Neural cell (in vitro differentiated cells): ENCODE data around the gene SHMT1. TPM values are rescaled to one million over a fixed set of nuclear protein-coding genes. Genes with fewer than 3 reads are reported as not detected.

Experiments
- H2AFZ ChIP-seq: fragments of 200-600, 300-800 bp; sonication (generic), shearing (Covaris generic); 2 replicates; pipeline ENCODE4 v1.6.0; 2014; ENCODE audit warnings: low read depth, mild to moderate bottlenecking, antibody characterized with exemption, low read length, moderate library complexity
- H3F3A ChIP-seq: fragments of 200-600 bp; shearing (Covaris generic); 2 replicates; pipeline ENCODE4 v1.6.1; 2016; ENCODE audit warnings: mild to moderate bottlenecking, moderate library complexity, mixed read lengths, antibody characterized with exemption, low read length; ENCODE audit not compliant: insufficient read depth, poor library complexity, severe bottlenecking
- H3K27ac ChIP-seq: fragments of 200-600, 300-800 bp; sonication (generic), shearing (Covaris generic); 2 replicates; pipeline ENCODE4 v1.5.1; 2014; ENCODE audit warnings: mild to moderate bottlenecking, low read length, moderate library complexity
- H3K27me3 ChIP-seq: fragments of 300-800, 200-600 bp; sonication (generic), shearing (Covaris generic); 2 replicates; pipeline ENCODE4 v1.6.0; 2014; ENCODE audit warnings: mild to moderate bottlenecking, low read depth, low read length, moderate library complexity; ENCODE audit not compliant: insufficient read depth
- H3K36me3 ChIP-seq: fragments of 300-800, 200-600 bp; sonication (generic), shearing (Covaris generic); 2 replicates; pipeline ENCODE4 v1.5.1; 2014; ENCODE audit warnings: mild to moderate bottlenecking, antibody characterized with exemption, low read length, moderate library complexity; ENCODE audit not compliant: insufficient read depth
- H3K4me2 ChIP-seq: fragments of 300-800, 200-600 bp; sonication (generic), shearing (Covaris generic); 2 replicates; pipeline ENCODE4 v1.6.0; 2014; ENCODE audit warnings: mild to moderate bottlenecking, low read length
- H3K4me3 ChIP-seq: fragments of 300-800, 200-600 bp; sonication (generic), shearing (Covaris generic); 2 replicates; pipeline ENCODE4 v1.5.1; 2014; ENCODE audit warnings: mild to moderate bottlenecking, low read length, moderate library complexity
- H3K79me2 ChIP-seq: fragments of 200-600 bp; shearing (Covaris generic); replicated peaks from 2 replicates; pipeline ENCODE4 v1.6.0; 2014; ENCODE audit warnings: mild to moderate bottlenecking, low read length, moderate library complexity; ENCODE audit not compliant: insufficient read depth
- H3K9ac ChIP-seq: fragments of 300-800, 200-600 bp; sonication (generic), shearing (Covaris generic); 2 replicates; pipeline ENCODE4 v1.6.1; 2016; ENCODE audit warnings: mild to moderate bottlenecking, low read length, mixed read lengths
- H3K9me2 ChIP-seq: fragments of 200-600 bp; shearing (Covaris generic); 2 replicates; pipeline ENCODE4 v1.6.1; 2016; ENCODE audit warnings: mild to moderate bottlenecking, low read length, mixed read lengths; ENCODE audit not compliant: insufficient read depth
- H3K9me3 ChIP-seq: fragments of 200-600, 300-800 bp; sonication (generic), shearing (Covaris generic); 2 replicates; pipeline ENCODE4 v1.6.1; 2016; ENCODE audit warnings: mild to moderate bottlenecking, mixed run types, low read length, moderate library complexity, mixed read lengths
- H4K20me1 ChIP-seq: fragments of 200-600 bp; shearing (Covaris generic); 2 replicates; pipeline ENCODE4 v1.6.1; 2016; ENCODE audit warnings: mild to moderate bottlenecking, mixed run types; ENCODE audit not compliant: insufficient read depth
- CTCF ChIP-seq: fragments of 450-650 bp; IDR thresholded peaks from 2 replicates; pipeline ENCODE4 v1.5.1; 2014; ENCODE audit warnings: antibody characterized with exemption, mild to moderate bottlenecking, moderate library complexity; ENCODE audit not compliant: poor library complexity, severe bottlenecking
- EP300 ChIP-seq: fragments of 450-650 bp; conservative IDR thresholded peaks from 2 replicates; pipeline ENCODE4 v1.6.1; 2014; ENCODE audit warnings: antibody characterized with exemption, mild to moderate bottlenecking, moderate library complexity; ENCODE audit not compliant: poor library complexity, severe bottlenecking
- EZH2 ChIP-seq: fragments of 200-600, 300-800 bp; shearing (Covaris generic), sonication (generic); IDR thresholded peaks from 2 replicates; pipeline ENCODE4 v1.6.1; 2014; ENCODE audit warnings: antibody characterized with exemption, low read length, borderline replicate concordance, mild to moderate bottlenecking; ENCODE audit not compliant: insufficient read depth, poor library complexity, severe bottlenecking
- MXI1 ChIP-seq: fragments of 450-650 bp; conservative IDR thresholded peaks from 2 replicates; pipeline ENCODE4 v1.6.1; 2014; ENCODE audit warnings: antibody characterized with exemption, mild to moderate bottlenecking; ENCODE audit not compliant: poor library complexity, severe bottlenecking
- POLR2AphosphoS5 ChIP-seq: IDR thresholded peaks from 2 replicates; pipeline ENCODE4 v1.6.1; 2012
- RAD21 ChIP-seq: fragments of 450-650 bp; conservative IDR thresholded peaks from 2 replicates; pipeline ENCODE4 v1.6.1; 2014; ENCODE audit warnings: antibody characterized with exemption, mild to moderate bottlenecking, moderate library complexity
- REST ChIP-seq: IDR thresholded peaks from 2 replicates; pipeline ENCODE4 v1.6.1; 2012; ENCODE audit warnings: borderline replicate concordance
- SMC3 ChIP-seq: fragments of 450-650 bp; conservative IDR thresholded peaks from 2 replicates; pipeline ENCODE4 v1.6.1; 2014; ENCODE audit warnings: antibody characterized with exemption, mild to moderate bottlenecking, moderate library complexity; ENCODE audit not compliant: poor library complexity
- TAF1 ChIP-seq: IDR thresholded peaks from 2 replicates; pipeline ENCODE4 v1.6.1; 2012; ENCODE audit warnings: low read depth
- polyA plus RNA-seq: library from polyadenylated mRNA; depleted of rRNA; stranded (reverse); fragments of >200 nt; gene quantifications from 2 replicates; pipeline ENCODE4 v1.2.3, GENCODE V29; 2014

The SHMT1 gene
- polyA plus RNA-seq, 1 donor from 2014 or later: 4.5 TPM

- Histone ChIP-seq H3K9me3 (no peaks in the 10 kb centered on the region), H3K4me2 (no peak overlapping the region), H3F3A (no peaks in the 10 kb centered on the region), H3K4me3 (peak overlapping the region; percentile 47), H3K27me3 (no peaks in the 10 kb centered on the region), H3K36me3 (no peaks in the 10 kb centered on the region), H3K9me2 (no peaks in the 10 kb centered on the region), H3K79me2 (peaks cover 26% of the 10 kb centered on the region), H3K9ac (no peak overlapping the region), H4K20me1 (no peaks in the 10 kb centered on the region), H2AFZ (no peak overlapping the region), H3K27ac (no peak overlapping the region)
- no peak for TF ChIP-seq CTCF
- no peak for TF ChIP-seq RAD21
- TF ChIP-seq POLR2AphosphoS5: no peak
- TF ChIP-seq SMC3: no peak
- TF ChIP-seq EP300: no peak
- TF ChIP-seq REST: no peak
- no peak for TF ChIP-seq TAF1
- TF ChIP-seq EZH2: no peak
- no peak for TF ChIP-seq MXI1
These were observed 43.0 kb downstream of the SHMT1 start for GRCh38 chr17:18320301-18320700.

GRCh38 chr17:18319604-18320256, 43.6 kb downstream of the SHMT1 start:
- Histone ChIP-seq H3K27ac (no peak overlapping the region), H3F3A (no peaks in the 10 kb centered on the region), H3K4me2 (no peak overlapping the region), H3K4me3 (peak overlapping the region; percentile 47), H3K27me3 (no peaks in the 10 kb centered on the region), H3K79me2 (peaks cover 26% of the 10 kb centered on the region), H3K9me2 (no peaks in the 10 kb centered on the region), H4K20me1 (no peaks in the 10 kb centered on the region), H2AFZ (no peak overlapping the region), H3K9me3 (no peaks in the 10 kb centered on the region), H3K36me3 (no peaks in the 10 kb centered on the region), H3K9ac (no peak overlapping the region)
- TF ChIP-seq MXI1 (no peak), CTCF (peak; percentile 57), SMC3 (peak; percentile 75), RAD21 (peak; percentile 66), TAF1 (no peak), REST (no peak), EZH2 (no peak)
